ENCODE results near the gene S100B. TPM values are rescaled to one million over a fixed set of nuclear protein-coding genes. Genes with fewer than 3 reads are reported as not detected.

The S100B gene
- total RNA-seq, result 100 to 1,000 TPM in 1 of 4 donors, 10 to 100 TPM in 3; 28.5 to 126 (median 41.0) TPM
- polyA plus RNA-seq, result 10 to 100 TPM; 14.3 to 23.7 (median 20.4) TPM

DNA sequence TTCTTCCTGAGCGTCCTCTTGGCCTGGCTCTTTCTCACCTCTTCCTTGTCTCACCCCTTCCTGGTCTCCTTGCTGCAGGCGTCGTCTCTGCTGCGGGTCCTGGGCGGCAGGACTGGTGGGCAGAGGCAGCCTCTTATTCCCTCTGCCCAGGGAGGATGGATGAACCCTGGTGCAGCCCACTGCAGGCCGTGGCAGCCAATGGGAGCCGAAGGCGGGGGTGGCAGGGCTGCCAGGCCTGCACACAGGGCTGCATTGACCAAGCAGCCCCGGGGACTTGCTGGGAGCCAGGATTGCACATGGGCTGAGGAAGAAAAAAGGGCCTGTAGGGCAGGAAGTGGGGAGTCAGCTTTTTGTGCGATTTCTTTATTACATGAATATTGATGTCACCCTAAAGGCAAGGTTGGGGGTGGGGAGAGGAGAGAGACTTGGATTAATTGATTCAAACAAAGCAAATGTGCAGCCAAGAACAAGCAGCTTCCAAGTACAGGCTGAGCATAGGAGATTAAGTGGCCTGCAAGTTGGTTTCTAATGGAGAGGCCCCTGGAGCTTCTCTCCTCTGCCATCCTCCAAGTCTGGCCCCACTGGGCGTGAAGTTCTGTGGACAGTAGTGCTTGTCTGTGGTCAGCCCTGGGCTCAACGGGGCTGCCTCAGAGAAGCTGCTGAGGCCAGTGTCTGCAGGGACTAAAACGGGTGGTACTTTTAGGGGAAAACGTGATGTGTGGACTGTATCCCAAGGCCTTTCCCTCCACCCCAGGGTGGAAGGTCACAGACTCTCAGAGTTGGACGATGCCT, at the start of gene S100B:
Gene S100B (minus strand): TSS at position 108 of the 792 bp plus-strand sequence. CDS start 2,667 bp downstream, outside the sequence.
- Histone ChIP-seq H3K36me3 (no peaks in the 10 kb centered on the region), H3K4me3 (peak within 1 kb of the TSS; percentile 1 to 31 (median 24)), H3K9me3 (no peaks in the 10 kb centered on the region), H3K27ac (peak within 1 kb of the TSS; percentile 25 to 64 (median 41)), H3K4me1 (peaks cover 0 to 6% (median 0%) of the 10 kb centered on the region in 4 donors), H3K27me3 (peaks cover 0 to under 1% (median 0%) of the 10 kb centered on the region in 3 donors)
- DNase-seq, result peak; percentile 73
- intact Hi-C loops (cut with DNase I), result no loop called here
- WGBS, 2 donors, result 69 to 77% methylated on average over 15 of the region's 15 CpGs
- peak; percentile 61 to 93 (median 78) for TF ChIP-seq POLR2AphosphoS5 (IDR thresholded peaks at IDR 0.05)
- no peak for TF ChIP-seq EP300 (IDR thresholded peaks at IDR 0.05)
- TF ChIP-seq POLR2A (IDR thresholded peaks at IDR 0.05), result peak; percentile 23 to 41

DNA sequence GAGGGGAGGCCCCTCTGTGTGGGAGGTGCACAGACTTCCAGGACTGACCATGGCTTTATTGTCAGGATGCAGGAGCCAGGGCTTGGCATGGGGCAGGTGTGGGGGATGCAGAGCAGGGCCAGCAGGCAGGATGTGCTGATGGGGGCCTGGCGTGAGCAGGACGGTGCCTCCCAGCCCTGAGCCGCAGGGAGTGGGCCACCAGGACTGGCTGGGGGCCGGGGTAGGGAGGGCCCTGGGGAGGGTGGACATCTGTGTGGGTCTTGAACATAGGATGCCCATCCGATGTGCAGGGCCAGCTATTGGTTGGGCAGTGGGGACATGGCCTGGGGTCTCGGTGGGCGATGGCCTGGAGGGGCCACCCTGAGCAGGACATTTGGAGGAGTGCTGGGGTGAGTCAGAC, 46.2 kb upstream of the S100B start:
- no peak overlapping the region for H3K27ac ChIP-seq
- no peaks in the 10 kb centered on the region for H3K9me3 ChIP-seq
- no peaks in the 10 kb centered on the region for H3K4me1 ChIP-seq
- no peaks in the 10 kb centered on the region for H3K27me3 ChIP-seq
- intact Hi-C loops (cut with DNase I), result no loop called here
- WGBS, 2 donors, result 98 to 99% methylated on average over 7 of the region's 7 CpGs
- TF ChIP-seq POLR2A (IDR thresholded peaks at IDR 0.05) (no peak), EP300 (IDR thresholded peaks at IDR 0.05) (no peak), POLR2AphosphoS5 (IDR thresholded peaks at IDR 0.05) (no peak)
- TF ChIP-seq, protein P1, sequence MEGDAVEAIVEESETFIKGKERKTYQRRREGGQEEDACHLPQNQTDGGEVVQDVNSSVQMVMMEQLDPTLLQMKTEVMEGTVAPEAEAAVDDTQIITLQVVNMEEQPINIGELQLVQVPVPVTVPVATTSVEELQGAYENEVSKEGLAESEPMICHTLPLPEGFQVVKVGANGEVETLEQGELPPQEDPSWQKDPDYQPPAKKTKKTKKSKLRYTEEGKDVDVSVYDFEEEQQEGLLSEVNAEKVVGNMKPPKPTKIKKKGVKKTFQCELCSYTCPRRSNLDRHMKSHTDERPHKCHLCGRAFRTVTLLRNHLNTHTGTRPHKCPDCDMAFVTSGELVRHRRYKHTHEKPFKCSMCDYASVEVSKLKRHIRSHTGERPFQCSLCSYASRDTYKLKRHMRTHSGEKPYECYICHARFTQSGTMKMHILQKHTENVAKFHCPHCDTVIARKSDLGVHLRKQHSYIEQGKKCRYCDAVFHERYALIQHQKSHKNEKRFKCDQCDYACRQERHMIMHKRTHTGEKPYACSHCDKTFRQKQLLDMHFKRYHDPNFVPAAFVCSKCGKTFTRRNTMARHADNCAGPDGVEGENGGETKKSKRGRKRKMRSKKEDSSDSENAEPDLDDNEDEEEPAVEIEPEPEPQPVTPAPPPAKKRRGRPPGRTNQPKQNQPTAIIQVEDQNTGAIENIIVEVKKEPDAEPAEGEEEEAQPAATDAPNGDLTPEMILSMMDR (IDR thresholded peaks at IDR 0.05), result no peak
- peaks cover 33 to 99% (median 70%) of the 10 kb centered on the region in 4 donors for H3K36me3 ChIP-seq
- DNase-seq, result no peak
- H3K4me3 ChIP-seq, result no peak overlapping the region

DNA sequence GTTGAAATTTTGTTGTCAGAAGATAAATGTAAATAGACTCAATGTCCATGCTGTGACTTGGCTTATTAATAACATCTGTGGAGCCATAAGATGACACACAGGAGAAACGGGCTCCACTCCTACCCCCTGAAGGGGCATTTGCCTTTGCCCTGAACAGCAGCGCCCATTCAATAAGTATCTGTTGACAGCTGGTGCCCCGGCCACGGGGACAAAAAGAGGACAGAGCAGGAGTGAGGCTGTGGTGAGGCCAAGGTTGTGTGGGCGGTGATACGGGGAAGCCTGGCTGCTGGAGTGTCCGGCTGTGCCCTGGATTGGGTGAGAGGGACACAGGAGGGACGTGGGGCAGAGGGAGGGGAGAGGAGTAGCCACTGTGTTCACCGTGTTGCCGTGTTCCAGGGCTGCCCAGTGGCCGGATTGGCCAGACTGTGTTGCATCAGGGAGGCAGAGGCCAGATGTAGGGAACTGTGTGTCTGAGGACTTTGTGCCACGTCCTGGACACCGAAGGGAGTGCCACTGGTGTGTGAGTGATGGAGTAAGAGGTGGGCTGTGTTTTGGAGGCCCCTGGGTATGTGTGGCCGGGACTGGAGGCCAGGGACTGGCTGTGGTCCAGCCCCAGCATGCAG, 45.7 kb upstream of the S100B start:
- H3K4me3 ChIP-seq, result no peak overlapping the region
- H3K27ac ChIP-seq, result no peak overlapping the region
- no peak for TF ChIP-seq EP300 (IDR thresholded peaks at IDR 0.05)
- no peak for TF ChIP-seq POLR2A (IDR thresholded peaks at IDR 0.05)
- TF ChIP-seq POLR2AphosphoS5 (IDR thresholded peaks at IDR 0.05), result no peak
- TF ChIP-seq, protein P1 (IDR thresholded peaks at IDR 0.05), result no peak
- 95 to 97% methylated on average over 14 of the region's 14 CpGs for WGBS, 2 donors
- no peaks in the 10 kb centered on the region for H3K27me3 ChIP-seq
- no peaks in the 10 kb centered on the region for H3K4me1 ChIP-seq
- no peaks in the 10 kb centered on the region for H3K9me3 ChIP-seq
- intact Hi-C loops (cut with DNase I), result no loop called here
- H3K36me3 ChIP-seq, result peaks cover 33 to 100% (median 73%) of the 10 kb centered on the region in 4 donors
- DNase-seq, result no peak

DNA sequence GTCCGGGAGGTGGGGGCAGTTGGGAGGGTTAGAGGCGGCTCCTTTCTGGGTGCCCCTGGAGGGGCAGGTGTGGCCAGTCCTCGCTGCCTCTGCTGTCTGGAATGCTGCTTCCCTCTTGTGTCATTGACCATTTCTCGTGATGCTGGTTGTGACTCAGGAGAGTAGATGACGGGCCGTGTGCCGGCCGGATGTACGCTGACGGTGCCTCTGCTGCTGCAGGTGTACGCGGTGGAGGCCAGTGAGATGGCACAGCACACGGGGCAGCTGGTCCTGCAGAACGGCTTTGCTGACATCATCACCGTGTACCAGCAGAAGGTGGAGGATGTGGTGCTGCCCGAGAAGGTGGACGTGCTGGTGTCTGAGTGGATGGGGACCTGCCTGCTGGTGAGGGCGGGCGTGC, 44.5 kb upstream of the S100B start:
- H3K4me1 ChIP-seq, result no peaks in the 10 kb centered on the region
- intact Hi-C loops (cut with DNase I), result no loop called here
- WGBS, 2 donors, result 96 to 97% methylated on average over 19 of the region's 19 CpGs
- no peak overlapping the region for H3K4me3 ChIP-seq
- TF ChIP-seq POLR2A (IDR thresholded peaks at IDR 0.05) (no peak), POLR2AphosphoS5 (IDR thresholded peaks at IDR 0.05) (no peak), EP300 (IDR thresholded peaks at IDR 0.05) (no peak)
- TF ChIP-seq, protein P1 (IDR thresholded peaks at IDR 0.05), result no peak
- H3K27ac ChIP-seq, result no peak overlapping the region
- H3K27me3 ChIP-seq, result no peaks in the 10 kb centered on the region
- H3K9me3 ChIP-seq, result no peaks in the 10 kb centered on the region
- H3K36me3 ChIP-seq, result peaks cover 37 to 100% (median 74%) of the 10 kb centered on the region in 4 donors
- no peak for DNase-seq

DNA sequence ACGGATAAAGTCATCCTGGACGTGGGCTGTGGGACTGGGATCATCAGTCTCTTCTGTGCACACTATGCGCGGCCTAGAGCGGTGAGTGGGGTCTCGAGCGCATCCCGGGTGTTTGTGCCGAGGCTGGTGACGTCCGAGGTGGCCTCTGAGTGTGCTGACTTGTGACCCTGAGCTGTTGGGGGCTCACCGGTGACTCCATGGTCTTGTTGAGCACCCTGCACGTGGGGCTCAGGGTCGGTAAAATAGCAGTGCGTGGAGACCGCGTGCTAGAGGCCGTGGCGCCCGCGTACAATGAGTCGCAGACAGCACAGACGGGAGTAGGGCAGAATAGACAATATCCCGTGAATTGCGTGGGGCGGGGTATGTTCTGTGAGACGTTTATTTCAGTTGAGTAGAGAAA, 43.7 kb upstream of the S100B start:
- TF ChIP-seq POLR2A (IDR thresholded peaks at IDR 0.05) (no peak), POLR2AphosphoS5 (IDR thresholded peaks at IDR 0.05) (no peak), EP300 (IDR thresholded peaks at IDR 0.05) (no peak)
- TF ChIP-seq, protein P1 (IDR thresholded peaks at IDR 0.05), result no peak
- Histone ChIP-seq H3K27me3 (no peaks in the 10 kb centered on the region), H3K9me3 (no peaks in the 10 kb centered on the region), H3K36me3 (peaks cover 36 to 100% (median 74%) of the 10 kb centered on the region in 4 donors), H3K27ac (no peak overlapping the region), H3K4me1 (no peaks in the 10 kb centered on the region), H3K4me3 (no peak overlapping the region)
- no peak for DNase-seq
- intact Hi-C loops (cut with DNase I), result no loop called here
- WGBS, 2 donors, result 96 to 97% methylated on average over 27 of the region's 27 CpGs
